Panc1 (cell line): Measurements from ENCODE around the gene ETHE1. TPM values are rescaled to one million over a fixed set of nuclear protein-coding genes. Genes with fewer than 3 reads are reported as not detected.

ENCODE experiments used
- ATAC-seq: fragments of 200-7000 bp; cut with Tn5 transposase; 2 replicates; pipeline ENCODE4 v1.9.1; 2020; ENCODE audit warnings: mild to moderate bottlenecking, moderate library complexity
- BruUV-seq: library from RNA; stranded (reverse); fragments of 400-500 nt; replicated peaks from 2 replicates; lab custom pipeline; 2021; lab: Mats Ljungman, UMichigan
- CTCF ChIA-PET: fragments of 300-600 bp; sonication (Branson Sonifier 250); formaldehyde crosslinking; loops from one replicate; lab custom pipeline; 2022; ENCODE audit warnings: antibody characterized with exemption; lab: Charles Lee
- POLR2A ChIA-PET: fragments of 300-600 bp; sonication (Branson Sonifier 250); formaldehyde crosslinking; loops from one replicate; lab custom pipeline; 2022; ENCODE audit warnings: antibody characterized with exemption; lab: Charles Lee
- DNase-seq: peaks from one replicate; pipeline ENCODE4 v3.0.0-alpha.2; 2010; ENCODE audit warnings: low read depth, low spot score
- H3K27ac ChIP-seq: 2 replicates; pipeline ENCODE4 v1.5.1; 2011; ENCODE audit warnings: mild to moderate bottlenecking, low read length, inconsistent platforms
- H3K27me3 ChIP-seq: fragments of 200-500 bp; sonication (Bioruptor generic); 2 replicates; pipeline ENCODE4 v1.6.0; 2014; ENCODE audit warnings: low read length, inconsistent platforms; ENCODE audit not compliant: control insufficient read depth, insufficient read depth
- H3K36me3 ChIP-seq: fragments of 200-500 bp; sonication (Bioruptor generic); 2 replicates; pipeline ENCODE4 v1.5.1; 2014; ENCODE audit warnings: inconsistent platforms, mild to moderate bottlenecking, low read length, moderate library complexity; ENCODE audit not compliant: control insufficient read depth, insufficient read depth
- H3K4me1 ChIP-seq: 2 replicates; pipeline ENCODE4 v1.5.1; 2011; ENCODE audit warnings: inconsistent platforms, mild to moderate bottlenecking, low read length, moderate library complexity; ENCODE audit not compliant: control insufficient read depth, insufficient read depth
- H3K4me3 ChIP-seq, 2 experiments: 2 replicates each; pipeline ENCODE4 v1.5.1; 2011 to 2012; ENCODE audit warnings: low read depth in 2 of 2, low read length in 2 of 2, mild to moderate bottlenecking in 2 of 2, inconsistent platforms in 1 of 2, moderate library complexity in 1 of 2
- H3K9me3 ChIP-seq: fragments of 200-500 bp; sonication (Bioruptor generic); 2 replicates; pipeline ENCODE4 v1.5.1; 2014; ENCODE audit warnings: low read depth, mild to moderate bottlenecking, inconsistent platforms, low read length, moderate library complexity; ENCODE audit not compliant: control insufficient read depth, insufficient read depth
- POLR2AphosphoS5 ChIP-seq: IDR thresholded peaks from 2 replicates; pipeline ENCODE4 v1.6.1; 2012; ENCODE audit warnings: mild to moderate bottlenecking, low read depth, low read length, moderate library complexity
- SIN3A ChIP-seq: IDR thresholded peaks from 2 replicates; pipeline ENCODE4 v1.6.1; 2012; ENCODE audit warnings: low read depth, mild to moderate bottlenecking, low read length, moderate library complexity, borderline replicate concordance; ENCODE audit not compliant: insufficient read depth
- TCF7L2 ChIP-seq: IDR thresholded peaks from 2 replicates; pipeline ENCODE4 v1.6.1; 2011; ENCODE audit warnings: mild to moderate bottlenecking, low read depth, low read length, inconsistent platforms
- in situ Hi-C: cut with HindIII; loops from 2 replicates; pipeline ENCODE4 v1.10.0; 2016; ENCODE audit warnings: low sequenced_read_pairs, low pct_unique_long_range_greater_than_20kb
- intact Hi-C: fragments of 100-400 bp; cut with micrococcal nuclease; formaldehyde crosslinking; loops from one replicate; pipeline ENCODE4 v1.10.0; 2022; ENCODE audit not compliant: unreplicated experiment
- total RNA-seq: library from RNA; stranded (reverse); gene quantifications from one replicate; pipeline ENCODE4 v1.2.1, GENCODE V29; 2021; ENCODE audit not compliant: unreplicated experiment
- TF ChIP-seq, protein P1 (sequence below): fragments of 450-650 bp; IDR thresholded peaks from 2 replicates; pipeline ENCODE4 v1.5.1; 2017; ENCODE audit warnings: mild to moderate bottlenecking
- TF ChIP-seq, protein P2 (sequence below), 2 experiments: IDR thresholded peaks; 2 replicates each; pipeline ENCODE4 v1.6.1; 2011 to 2012; ENCODE audit warnings: low read depth in 2 of 2, control low read depth in 1 of 2, low read length in 1 of 2, mild to moderate bottlenecking in 1 of 2, moderate library complexity in 1 of 2; ENCODE audit not compliant: insufficient read depth in 1 of 2

Gene ETHE1
- total RNA-seq, 1 experiment from 2014 or later, result 15.6 TPM

DNA sequence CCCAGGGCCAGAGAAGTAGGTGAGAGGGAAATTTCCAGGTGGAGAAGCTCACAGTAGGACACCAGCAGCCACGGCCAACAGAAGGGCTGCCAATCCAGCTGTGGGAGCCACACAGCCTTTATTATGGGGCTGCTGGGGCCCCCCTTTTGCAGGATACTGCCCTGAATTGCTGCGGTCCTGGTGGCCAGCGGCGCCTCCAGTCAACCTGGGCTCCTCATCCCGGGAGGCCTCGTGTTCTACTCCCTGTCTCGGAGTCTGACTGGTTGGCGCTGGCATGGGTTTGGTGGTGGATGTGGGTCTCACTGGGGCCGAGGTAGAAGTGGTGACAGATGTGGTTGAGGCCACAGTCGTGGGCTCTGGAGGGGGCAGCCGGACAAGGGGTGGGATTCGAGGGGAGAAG, 65.7 kb downstream of the ETHE1 start:
- H3K4me3 ChIP-seq, result no peak overlapping the region
- ATAC-seq (no peak), DNase-seq (no peak)
- H3K36me3 ChIP-seq, result no peaks in the 10 kb centered on the region
- no TSS peak for BruUV-seq
- in situ Hi-C loops (no loop called here), intact Hi-C loops (no loop called here)
- POLR2A ChIA-PET, result no interaction called here
- CTCF ChIA-PET, result no interaction called here
- no peaks in the 10 kb centered on the region for H3K4me1 ChIP-seq
- no peak overlapping the region for H3K27ac ChIP-seq
- H3K27me3 ChIP-seq, result no peaks in the 10 kb centered on the region
- TF ChIP-seq SIN3A (no peak), TCF7L2 (no peak), POLR2AphosphoS5 (no peak)
- TF ChIP-seq, protein P1, sequence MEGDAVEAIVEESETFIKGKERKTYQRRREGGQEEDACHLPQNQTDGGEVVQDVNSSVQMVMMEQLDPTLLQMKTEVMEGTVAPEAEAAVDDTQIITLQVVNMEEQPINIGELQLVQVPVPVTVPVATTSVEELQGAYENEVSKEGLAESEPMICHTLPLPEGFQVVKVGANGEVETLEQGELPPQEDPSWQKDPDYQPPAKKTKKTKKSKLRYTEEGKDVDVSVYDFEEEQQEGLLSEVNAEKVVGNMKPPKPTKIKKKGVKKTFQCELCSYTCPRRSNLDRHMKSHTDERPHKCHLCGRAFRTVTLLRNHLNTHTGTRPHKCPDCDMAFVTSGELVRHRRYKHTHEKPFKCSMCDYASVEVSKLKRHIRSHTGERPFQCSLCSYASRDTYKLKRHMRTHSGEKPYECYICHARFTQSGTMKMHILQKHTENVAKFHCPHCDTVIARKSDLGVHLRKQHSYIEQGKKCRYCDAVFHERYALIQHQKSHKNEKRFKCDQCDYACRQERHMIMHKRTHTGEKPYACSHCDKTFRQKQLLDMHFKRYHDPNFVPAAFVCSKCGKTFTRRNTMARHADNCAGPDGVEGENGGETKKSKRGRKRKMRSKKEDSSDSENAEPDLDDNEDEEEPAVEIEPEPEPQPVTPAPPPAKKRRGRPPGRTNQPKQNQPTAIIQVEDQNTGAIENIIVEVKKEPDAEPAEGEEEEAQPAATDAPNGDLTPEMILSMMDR, result no peak
- TF ChIP-seq, protein P2, sequence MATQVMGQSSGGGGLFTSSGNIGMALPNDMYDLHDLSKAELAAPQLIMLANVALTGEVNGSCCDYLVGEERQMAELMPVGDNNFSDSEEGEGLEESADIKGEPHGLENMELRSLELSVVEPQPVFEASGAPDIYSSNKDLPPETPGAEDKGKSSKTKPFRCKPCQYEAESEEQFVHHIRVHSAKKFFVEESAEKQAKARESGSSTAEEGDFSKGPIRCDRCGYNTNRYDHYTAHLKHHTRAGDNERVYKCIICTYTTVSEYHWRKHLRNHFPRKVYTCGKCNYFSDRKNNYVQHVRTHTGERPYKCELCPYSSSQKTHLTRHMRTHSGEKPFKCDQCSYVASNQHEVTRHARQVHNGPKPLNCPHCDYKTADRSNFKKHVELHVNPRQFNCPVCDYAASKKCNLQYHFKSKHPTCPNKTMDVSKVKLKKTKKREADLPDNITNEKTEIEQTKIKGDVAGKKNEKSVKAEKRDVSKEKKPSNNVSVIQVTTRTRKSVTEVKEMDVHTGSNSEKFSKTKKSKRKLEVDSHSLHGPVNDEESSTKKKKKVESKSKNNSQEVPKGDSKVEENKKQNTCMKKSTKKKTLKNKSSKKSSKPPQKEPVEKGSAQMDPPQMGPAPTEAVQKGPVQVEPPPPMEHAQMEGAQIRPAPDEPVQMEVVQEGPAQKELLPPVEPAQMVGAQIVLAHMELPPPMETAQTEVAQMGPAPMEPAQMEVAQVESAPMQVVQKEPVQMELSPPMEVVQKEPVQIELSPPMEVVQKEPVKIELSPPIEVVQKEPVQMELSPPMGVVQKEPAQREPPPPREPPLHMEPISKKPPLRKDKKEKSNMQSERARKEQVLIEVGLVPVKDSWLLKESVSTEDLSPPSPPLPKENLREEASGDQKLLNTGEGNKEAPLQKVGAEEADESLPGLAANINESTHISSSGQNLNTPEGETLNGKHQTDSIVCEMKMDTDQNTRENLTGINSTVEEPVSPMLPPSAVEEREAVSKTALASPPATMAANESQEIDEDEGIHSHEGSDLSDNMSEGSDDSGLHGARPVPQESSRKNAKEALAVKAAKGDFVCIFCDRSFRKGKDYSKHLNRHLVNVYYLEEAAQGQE (IDR thresholded peaks at IDR 0.05; ENCODE audit: insufficient read depth in 1 of 2, low read depth in 2 of 2, low read length in 1 of 2), result no peak
- no peaks in the 10 kb centered on the region for H3K9me3 ChIP-seq

DNA sequence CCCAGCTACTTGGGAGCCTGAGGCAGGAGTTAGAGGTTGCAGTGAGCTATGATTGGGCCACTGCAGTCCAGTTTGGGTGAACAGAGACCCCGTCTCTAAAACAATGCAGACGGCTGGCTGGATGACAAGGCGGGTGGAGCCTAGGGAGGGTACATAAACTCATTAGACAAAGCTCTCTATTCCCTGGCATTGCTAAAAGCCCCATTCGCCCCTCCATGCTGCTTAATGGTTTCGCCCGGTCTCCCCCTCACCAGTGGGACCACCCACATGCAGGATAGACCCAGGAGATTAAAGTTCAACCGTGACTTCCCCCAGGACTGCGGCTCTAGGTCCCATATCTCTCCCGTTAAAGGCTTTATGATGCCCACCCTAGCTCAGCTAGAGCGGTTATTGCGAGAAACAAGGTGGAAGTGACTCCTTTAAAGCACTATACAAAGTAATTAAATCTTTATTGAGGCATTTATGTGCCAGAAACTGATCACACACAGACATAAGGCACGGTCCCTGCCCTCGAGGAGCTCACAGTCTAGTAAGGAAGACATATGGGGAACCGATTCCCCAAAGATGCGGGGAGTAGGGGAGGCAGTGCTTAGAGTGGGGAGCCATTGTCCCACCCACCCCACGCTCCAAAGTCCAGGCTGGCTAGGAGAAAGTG, 66.5 kb downstream of the ETHE1 start:
- no peak overlapping the region for H3K27ac ChIP-seq
- intact Hi-C loops, result no loop called here
- BruUV-seq, result no TSS peak
- H3K36me3 ChIP-seq, result no peaks in the 10 kb centered on the region
- H3K9me3 ChIP-seq, result no peaks in the 10 kb centered on the region
- TF ChIP-seq TCF7L2 (no peak), POLR2AphosphoS5 (no peak)
- TF ChIP-seq, protein P2 (IDR thresholded peaks at IDR 0.05; ENCODE audit: insufficient read depth in 1 of 2, low read depth in 2 of 2, low read length in 1 of 2), result no peak
- CTCF ChIA-PET, result no interaction called here
- H3K4me3 ChIP-seq, result no peak overlapping the region
- POLR2A ChIA-PET, result no interaction called here
- in situ Hi-C loops, result no loop called here
- no peaks in the 10 kb centered on the region for H3K27me3 ChIP-seq
- no peaks in the 10 kb centered on the region for H3K4me1 ChIP-seq
- ATAC-seq, result no peak
- no peak for DNase-seq
